HEK293 (cell line): ENCODE measurements around the gene TPI1.

Source experiments
- GLI4 ChIP-seq: fragments of 450-650 bp; formaldehyde crosslinking; IDR thresholded peaks from 2 replicates; pipeline ENCODE4 v1.5.1; 2016; ENCODE audit warnings: missing biosample characterization, missing genetic modification characterization
- HOXD13 ChIP-seq: sonication (generic); formaldehyde crosslinking; IDR thresholded peaks from 2 replicates; pipeline ENCODE4 v1.8.0; 2022; ENCODE audit warnings: missing genetic modification reagents, borderline replicate concordance
- INSM2 ChIP-seq: fragments of 450-650 bp; formaldehyde crosslinking; IDR thresholded peaks from 2 replicates; pipeline ENCODE4 v1.5.1; 2016; ENCODE audit warnings: missing biosample characterization, missing genetic modification characterization
- PRDM10 ChIP-seq: fragments of 450-650 bp; formaldehyde crosslinking; IDR thresholded peaks from 2 replicates; pipeline ENCODE4 v1.5.1; 2016; ENCODE audit warnings: missing biosample characterization, missing genetic modification characterization
- SALL2 ChIP-seq: fragments of 450-650 bp; formaldehyde crosslinking; IDR thresholded peaks from 2 replicates; pipeline ENCODE4 v1.5.0; 2017; ENCODE audit warnings: missing biosample characterization, mild to moderate bottlenecking, missing genetic modification characterization, borderline replicate concordance
- SCRT2 ChIP-seq: fragments of 450-650 bp; formaldehyde crosslinking; IDR thresholded peaks from 2 replicates; pipeline ENCODE4 v1.5.1; 2016; ENCODE audit warnings: missing biosample characterization, missing genetic modification characterization
- TCF7L2 ChIP-seq: IDR thresholded peaks from 2 replicates; pipeline ENCODE4 v1.6.1; 2011; ENCODE audit warnings: low read depth, mild to moderate bottlenecking, inconsistent platforms, low read length, moderate library complexity, borderline replicate concordance
- ZBTB11 ChIP-seq: fragments of 450-650 bp; formaldehyde crosslinking; conservative IDR thresholded peaks from 2 replicates; pipeline ENCODE4 v1.5.1; 2016; ENCODE audit warnings: low read depth, missing biosample characterization, missing genetic modification characterization
- ZFP3 ChIP-seq: fragments of 450-650 bp; formaldehyde crosslinking; IDR thresholded peaks from 2 replicates; pipeline ENCODE4 v1.5.1; 2016; ENCODE audit warnings: low read depth, missing biosample characterization, missing genetic modification characterization
- ZFP69B ChIP-seq: fragments of 450-650 bp; formaldehyde crosslinking; IDR thresholded peaks from 2 replicates; pipeline ENCODE4 v1.5.1; 2016; ENCODE audit warnings: missing biosample characterization, missing genetic modification characterization
- ZNF138 ChIP-seq: fragments of 450-650 bp; formaldehyde crosslinking; IDR thresholded peaks from 2 replicates; pipeline ENCODE4 v1.5.1; 2016; ENCODE audit warnings: missing biosample characterization, missing genetic modification characterization, borderline replicate concordance
- ZNF140 ChIP-seq: fragments of 450-650 bp; formaldehyde crosslinking; IDR thresholded peaks from 2 replicates; pipeline ENCODE4 v1.5.1; 2016; ENCODE audit warnings: missing biosample characterization, missing genetic modification characterization
- ZNF16 ChIP-seq: fragments of 450-650 bp; formaldehyde crosslinking; IDR thresholded peaks from 2 replicates; pipeline ENCODE4 v1.5.1; 2016; ENCODE audit warnings: low read depth, missing biosample characterization, missing genetic modification characterization
- ZNF266 ChIP-seq: fragments of 450-650 bp; formaldehyde crosslinking; IDR thresholded peaks from 2 replicates; pipeline ENCODE4 v1.5.1; 2016; ENCODE audit warnings: missing biosample characterization, missing genetic modification characterization, low read depth
- ZNF292 ChIP-seq: fragments of 450-650 bp; formaldehyde crosslinking; IDR thresholded peaks from 2 replicates; pipeline ENCODE4 v1.5.1; 2016; ENCODE audit warnings: low read depth, missing biosample characterization, missing genetic modification characterization, borderline replicate concordance
- ZNF391 ChIP-seq: fragments of 450-650 bp; formaldehyde crosslinking; IDR thresholded peaks from 2 replicates; pipeline ENCODE4 v1.5.1; 2016; ENCODE audit warnings: low read depth, missing biosample characterization, missing genetic modification characterization, borderline replicate concordance
- ZNF449 ChIP-seq: fragments of 450-650 bp; formaldehyde crosslinking; IDR thresholded peaks from 2 replicates; pipeline ENCODE4 v1.5.1; 2017; ENCODE audit warnings: missing biosample characterization, mild to moderate bottlenecking, missing genetic modification characterization, moderate library complexity
- ZNF488 ChIP-seq: fragments of 450-650 bp; formaldehyde crosslinking; IDR thresholded peaks from 2 replicates; pipeline ENCODE4 v1.5.1; 2016; ENCODE audit warnings: missing biosample characterization, missing genetic modification characterization
- ZNF544 ChIP-seq: fragments of 450-650 bp; formaldehyde crosslinking; IDR thresholded peaks from 2 replicates; pipeline ENCODE4 v1.5.0; 2017; ENCODE audit warnings: missing biosample characterization, missing genetic modification characterization
- ZNF549 ChIP-seq: fragments of 450-650 bp; IDR thresholded peaks from 2 replicates; pipeline ENCODE4 v1.5.1; 2018; ENCODE audit warnings: missing biosample characterization, missing genetic modification characterization, mild to moderate bottlenecking, inconsistent platforms, moderate library complexity
- ZNF558 ChIP-seq: fragments of 450-650 bp; formaldehyde crosslinking; IDR thresholded peaks from 2 replicates; pipeline ENCODE4 v1.5.1; 2016; ENCODE audit warnings: missing biosample characterization, missing genetic modification characterization
- ZNF596 ChIP-seq: fragments of 450-650 bp; IDR thresholded peaks from 2 replicates; pipeline ENCODE4 v1.5.0; 2018; ENCODE audit warnings: missing biosample characterization, mild to moderate bottlenecking, missing genetic modification characterization, moderate library complexity
- ZNF624 ChIP-seq: fragments of 450-650 bp; formaldehyde crosslinking; IDR thresholded peaks from 2 replicates; pipeline ENCODE4 v1.5.1; 2017; ENCODE audit warnings: missing biosample characterization, missing genetic modification characterization
- ZNF677 ChIP-seq: fragments of 450-650 bp; IDR thresholded peaks from 2 replicates; pipeline ENCODE4 v1.5.0; 2018; ENCODE audit warnings: missing biosample characterization, mild to moderate bottlenecking, missing genetic modification characterization, moderate library complexity
- ZNF701 ChIP-seq: fragments of 450-650 bp; formaldehyde crosslinking; IDR thresholded peaks from 2 replicates; pipeline ENCODE4 v1.5.1; 2016; ENCODE audit warnings: missing biosample characterization, missing genetic modification characterization
- ZSCAN4 ChIP-seq: fragments of 450-650 bp; formaldehyde crosslinking; IDR thresholded peaks from 2 replicates; pipeline ENCODE4 v1.5.1; 2017; ENCODE audit warnings: missing biosample characterization, missing genetic modification characterization

Gene TPI1

GRCh38 chr12:6827982-6828780 lies 39.1 kb upstream of the TPI1 start, which contains the start of gene P3H3 (continued):
- TF ChIP-seq PRDM10 (tag by site-specific recombination) (peak; percentile 68; the same call in 1 of the 2 replicates), TCF7L2 (no peak), ZNF449 (tag by site-specific recombination) (no peak), ZNF624 (tag by site-specific recombination) (no peak), ZNF488 (tag by site-specific recombination) (no peak), ZNF549 (tag by site-specific recombination) (no peak), ZSCAN4 (tag by site-specific recombination) (peak; percentile 39; the same call in 1 of the 2 replicates), GLI4 (tag by site-specific recombination) (peak; percentile 92; the same call in 1 of the 2 replicates), ZNF16 (tag by site-specific recombination) (no peak), ZNF391 (tag by site-specific recombination) (peak; percentile 63; the same call in 1 of the 2 replicates), HOXD13 (no peak), ZNF677 (tag by site-specific recombination) (no peak; the same call in 1 of the 2 replicates), ZNF292 (tag by site-specific recombination) (no peak), SCRT2 (no peak), ZBTB11 (no peak; the same call in 1 of the 2 replicates), ZNF701 (tag by site-specific recombination) (peak; percentile 55; the same call in 1 of the 2 replicates), ZNF138 (tag by site-specific recombination) (no peak), ZNF266 (tag by site-specific recombination) (no peak), ZFP69B (tag by site-specific recombination) (peak; percentile 87), ZNF140 (no peak), ZNF596 (tag by site-specific recombination) (peak; percentile 89), ZFP3 (no peak), SALL2 (tag by site-specific recombination) (no peak), ZNF544 (tag by site-specific recombination) (no peak), INSM2 (tag by site-specific recombination) (peak; percentile 54; the same call in 1 of the 2 replicates), ZNF558 (tag by site-specific recombination) (peak; percentile 71; the same call in 1 of the 2 replicates)
